ENCODE results near the gene GRAMD1C. TPM values are rescaled to one million over a fixed set of nuclear protein-coding genes. Genes with fewer than 3 reads are reported as not detected.

Gene GRAMD1C
- total RNA-seq, 1 donor from 2014 or later, result 2.4 TPM

- no peak overlapping the region for H3K27ac Mint-ChIP-seq (ENCODE audit: unreplicated experiment)
- H3K9me3 Mint-ChIP-seq, result no peaks in the 10 kb centered on the region
- H3K4me1 Mint-ChIP-seq, result peaks cover 6% of the 10 kb centered on the region
- no peaks in the 10 kb centered on the region for H3K36me3 Mint-ChIP-seq (ENCODE audit: low read depth)
- no peak overlapping the region for H3K4me3 Mint-ChIP-seq
- DNase-seq (ENCODE audit: low read depth, low spot score), result no peak
- no peak for TF ChIP-seq CTCF (conservative IDR thresholded peaks at IDR 0.05)
- H3K27me3 Mint-ChIP-seq (ENCODE audit: low read depth), result peaks cover 65% of the 10 kb centered on the region
These were observed 114.3 kb downstream of the GRAMD1C start for GRCh38 chr3:113952921-113953320.

- peaks cover 61% of the 10 kb centered on the region for H3K27me3 Mint-ChIP-seq (ENCODE audit: low read depth)
These were observed 115.1 kb downstream of the GRAMD1C start for GRCh38 chr3:113953677-113954076.

GRCh38 chr3:113954091-113954685, 115.6 kb downstream of the GRAMD1C start:
- Mint-ChIP-seq H3K36me3 (ENCODE audit: low read depth) (no peaks in the 10 kb centered on the region), H3K4me1 (peaks cover 6% of the 10 kb centered on the region), H3K9me3 (no peaks in the 10 kb centered on the region), H3K27ac (ENCODE audit: unreplicated experiment) (no peak overlapping the region), H3K27me3 (ENCODE audit: low read depth) (peaks cover 56% of the 10 kb centered on the region), H3K4me3 (no peak overlapping the region)
- no peak for TF ChIP-seq CTCF (conservative IDR thresholded peaks at IDR 0.05)
- no peak for DNase-seq (ENCODE audit: low read depth, low spot score)

More at GRCh38 chr3:113953677-113954076, 115.1 kb downstream of the GRAMD1C start:
- Mint-ChIP-seq H3K4me3 (no peak overlapping the region), H3K9me3 (no peaks in the 10 kb centered on the region), H3K36me3 (ENCODE audit: low read depth) (no peaks in the 10 kb centered on the region), H3K4me1 (peaks cover 6% of the 10 kb centered on the region), H3K27ac (ENCODE audit: unreplicated experiment) (no peak overlapping the region)
- no peak for DNase-seq (ENCODE audit: low read depth, low spot score)
- TF ChIP-seq CTCF (conservative IDR thresholded peaks at IDR 0.05), result no peak

GRCh38 chr3:113963879-113964278, 125.3 kb downstream of the GRAMD1C start:
- no peak overlapping the region for H3K27ac Mint-ChIP-seq (ENCODE audit: unreplicated experiment)
- H3K27me3 Mint-ChIP-seq (ENCODE audit: low read depth), result no peaks in the 10 kb centered on the region
- peaks cover under 1% of the 10 kb centered on the region for H3K9me3 Mint-ChIP-seq
- no peak for DNase-seq (ENCODE audit: low read depth, low spot score)
- H3K4me1 Mint-ChIP-seq, result no peaks in the 10 kb centered on the region
- no peak for TF ChIP-seq CTCF (conservative IDR thresholded peaks at IDR 0.05)
- H3K4me3 Mint-ChIP-seq, result no peak overlapping the region
- peaks cover 2% of the 10 kb centered on the region for H3K36me3 Mint-ChIP-seq (ENCODE audit: low read depth)

- peaks cover 7% of the 10 kb centered on the region for H3K9me3 Mint-ChIP-seq
- no peaks in the 10 kb centered on the region for H3K4me1 Mint-ChIP-seq
- no peaks in the 10 kb centered on the region for H3K27me3 Mint-ChIP-seq (ENCODE audit: low read depth)
- no peak for TF ChIP-seq CTCF (conservative IDR thresholded peaks at IDR 0.05)
- no peak overlapping the region for H3K4me3 Mint-ChIP-seq
- H3K27ac Mint-ChIP-seq (ENCODE audit: unreplicated experiment), result no peak overlapping the region
- H3K36me3 Mint-ChIP-seq (ENCODE audit: low read depth), result peaks cover 5% of the 10 kb centered on the region
- no peak for DNase-seq (ENCODE audit: low read depth, low spot score)
These were observed 127.6 kb downstream of the GRAMD1C start for GRCh38 chr3:113966172-113966571.
